Panc1 (cell line): ENCODE measurements around the gene THRAP3. TPM values are rescaled to one million over a fixed set of nuclear protein-coding genes. Genes with fewer than 3 reads are reported as not detected.
A peak's percentile ranks its signal among the peaks of the same experiment; 100 is the strongest.

Experiments
- ATAC-seq: fragments of 200-7000 bp; cut with Tn5 transposase; 2 replicates; pipeline ENCODE4 v1.9.1; 2020; ENCODE audit warnings: mild to moderate bottlenecking, moderate library complexity
- Bru-seq: library from RNA; stranded (reverse); fragments of 400-500 nt; gene quantifications from one replicate; lab custom pipeline; 2021; lab: Mats Ljungman, UMichigan
- BruChase-seq, 2 experiments: library from RNA; stranded (reverse); fragments of 400-500 nt; gene quantifications; one replicate each; lab custom pipeline; 2021; lab: Mats Ljungman, UMichigan
- BruUV-seq: library from RNA; stranded (reverse); fragments of 400-500 nt; replicated peaks from 2 replicates; lab custom pipeline; 2021; lab: Mats Ljungman, UMichigan
- CTCF ChIA-PET: fragments of 300-600 bp; sonication (Branson Sonifier 250); formaldehyde crosslinking; loops from one replicate; lab custom pipeline; 2022; ENCODE audit warnings: antibody characterized with exemption; lab: Charles Lee
- POLR2A ChIA-PET: fragments of 300-600 bp; sonication (Branson Sonifier 250); formaldehyde crosslinking; loops from one replicate; lab custom pipeline; 2022; ENCODE audit warnings: antibody characterized with exemption; lab: Charles Lee
- DNase-seq: peaks from one replicate; pipeline ENCODE4 v3.0.0-alpha.2; 2010; ENCODE audit warnings: low read depth, low spot score
- H3K27ac ChIP-seq: 2 replicates; pipeline ENCODE4 v1.5.1; 2011; ENCODE audit warnings: mild to moderate bottlenecking, low read length, inconsistent platforms
- H3K27me3 ChIP-seq: fragments of 200-500 bp; sonication (Bioruptor generic); 2 replicates; pipeline ENCODE4 v1.6.0; 2014; ENCODE audit warnings: low read length, inconsistent platforms; ENCODE audit not compliant: control insufficient read depth, insufficient read depth
- H3K36me3 ChIP-seq: fragments of 200-500 bp; sonication (Bioruptor generic); 2 replicates; pipeline ENCODE4 v1.5.1; 2014; ENCODE audit warnings: inconsistent platforms, mild to moderate bottlenecking, low read length, moderate library complexity; ENCODE audit not compliant: control insufficient read depth, insufficient read depth
- H3K4me1 ChIP-seq: 2 replicates; pipeline ENCODE4 v1.5.1; 2011; ENCODE audit warnings: inconsistent platforms, mild to moderate bottlenecking, low read length, moderate library complexity; ENCODE audit not compliant: control insufficient read depth, insufficient read depth
- H3K4me3 ChIP-seq, 2 experiments: 2 replicates each; pipeline ENCODE4 v1.5.1; 2011 to 2012; ENCODE audit warnings: low read depth in 2 of 2, low read length in 2 of 2, mild to moderate bottlenecking in 2 of 2, inconsistent platforms in 1 of 2, moderate library complexity in 1 of 2
- H3K9me3 ChIP-seq: fragments of 200-500 bp; sonication (Bioruptor generic); 2 replicates; pipeline ENCODE4 v1.5.1; 2014; ENCODE audit warnings: low read depth, mild to moderate bottlenecking, inconsistent platforms, low read length, moderate library complexity; ENCODE audit not compliant: control insufficient read depth, insufficient read depth
- CTCF ChIP-seq: fragments of 450-650 bp; IDR thresholded peaks from 2 replicates; pipeline ENCODE4 v1.5.1; 2017; ENCODE audit warnings: mild to moderate bottlenecking
- POLR2AphosphoS5 ChIP-seq: IDR thresholded peaks from 2 replicates; pipeline ENCODE4 v1.6.1; 2012; ENCODE audit warnings: mild to moderate bottlenecking, low read depth, low read length, moderate library complexity
- REST ChIP-seq, 2 experiments: IDR thresholded peaks; 2 replicates each; pipeline ENCODE4 v1.6.1; 2011 to 2012; ENCODE audit warnings: low read depth in 2 of 2, control low read depth in 1 of 2, low read length in 1 of 2, mild to moderate bottlenecking in 1 of 2, moderate library complexity in 1 of 2; ENCODE audit not compliant: insufficient read depth in 1 of 2
- SIN3A ChIP-seq: IDR thresholded peaks from 2 replicates; pipeline ENCODE4 v1.6.1; 2012; ENCODE audit warnings: low read depth, mild to moderate bottlenecking, low read length, moderate library complexity, borderline replicate concordance; ENCODE audit not compliant: insufficient read depth
- TCF7L2 ChIP-seq: IDR thresholded peaks from 2 replicates; pipeline ENCODE4 v1.6.1; 2011; ENCODE audit warnings: mild to moderate bottlenecking, low read depth, low read length, inconsistent platforms
- in situ Hi-C: cut with HindIII; loops from 2 replicates; pipeline ENCODE4 v1.10.0; 2016; ENCODE audit warnings: low sequenced_read_pairs, low pct_unique_long_range_greater_than_20kb
- intact Hi-C: fragments of 100-400 bp; cut with micrococcal nuclease; formaldehyde crosslinking; loops from one replicate; pipeline ENCODE4 v1.10.0; 2022; ENCODE audit not compliant: unreplicated experiment
- long read RNA-seq: library from polyadenylated mRNA; unstranded; transcript quantifications from one replicate; pipeline ENCODE4 v2.0.0, GENCODE V29; 2021; ENCODE audit not compliant: unreplicated experiment
- polyA plus RNA-seq: library from polyadenylated mRNA; unstranded; fragments of >200 nt; gene quantifications from one replicate; pipeline ENCODE4 v1.2.1, GENCODE V29; 2012; ENCODE audit warnings: missing spikeins; ENCODE audit not compliant: insufficient read length
- total RNA-seq: library from RNA; stranded (reverse); gene quantifications from one replicate; pipeline ENCODE4 v1.2.1, GENCODE V29; 2021; ENCODE audit not compliant: unreplicated experiment

THRAP3 gene
- total RNA-seq (114 TPM), Bru-seq, nascent RNA (percentile 95 among the genes with signal in this experiment), BruChase-seq, experiment 1, labeled RNA remaining after a 2-hour chase (percentile 93 among the genes with signal in this experiment), BruChase-seq, experiment 2, labeled RNA remaining after a 6-hour chase (percentile 95 among the genes with signal in this experiment)
- polyA plus RNA-seq, result 54.8 TPM
- long read RNA-seq, full-length matches to known transcripts, result 10 of 166 reads
- long read RNA-seq, partial matches to known transcripts, result 132 of 166 reads
- long read RNA-seq, other reads (novel, unspliced or antisense), result 24 of 166 reads

GRCh38 chr1:36223996-36224536, at the start of gene THRAP3:
TSS of gene THRAP3 (plus strand) at chr1:36224443. CDS start at chr1:36282564, 58,121 bp downstream.
- Histone ChIP-seq H3K9me3 (no peaks in the 10 kb centered on the region), H3K27ac (peak within 1 kb of the TSS; percentile 96), H3K27me3 (no peaks in the 10 kb centered on the region), H3K4me3 (peak within 1 kb of the TSS; percentile 82 to 97), H3K4me1 (peaks cover 11% of the 10 kb centered on the region), H3K36me3 (peaks cover 7% of the 10 kb centered on the region; the same call in 1 of the 2 replicates)
- intact Hi-C loops, result no loop called here
- ChIA-PET POLR2A (interaction anchor here (0.6 to 1.1 kb wide), 3 partner anchors 8 to 79 kb away, joined by 4 to 7 read pairs (median 5); no protein-coding TSS in a partner anchor), CTCF (interaction anchor here (1.1 to 1.2 kb wide), 2 partner anchors 36 to 63 kb away, joined by 3 read pairs; no protein-coding TSS in a partner anchor)
- DNase-seq (peak; percentile 96), ATAC-seq (peak; percentile 98)
- in situ Hi-C loops, result no loop called here
- BruUV-seq, result no TSS peak
- TF ChIP-seq SIN3A, result peak; percentile 73; the same call in 1 of the 2 replicates
- no peak for TF ChIP-seq CTCF
- peak; percentile 96 for TF ChIP-seq POLR2AphosphoS5
- 0 out of 2 replicates have a peak, but pooled peaks have one; percentile 29 for TF ChIP-seq TCF7L2
- peak in 1 of 2 experiments; percentile 56; a peak in 1 of 4 replicates for TF ChIP-seq REST (IDR thresholded peaks at IDR 0.05; ENCODE audit: insufficient read depth in 1 of 2, low read depth in 2 of 2, low read length in 1 of 2)

GRCh38 chr1:36174713-36175112, 49.5 kb upstream of the THRAP3 start:
- no peak for DNase-seq
- Histone ChIP-seq H3K27ac (no peak overlapping the region), H3K27me3 (no peaks in the 10 kb centered on the region), H3K4me1 (no peaks in the 10 kb centered on the region), H3K36me3 (peaks cover 12% of the 10 kb centered on the region), H3K4me3 (no peak overlapping the region), H3K9me3 (no peaks in the 10 kb centered on the region)
- in situ Hi-C loops (no loop called here), intact Hi-C loops (no loop called here)
- BruUV-seq, result no TSS peak
- ChIA-PET POLR2A (no interaction called here), CTCF (interaction anchor here (1.2 kb wide), 1 partner anchor 13 kb away, joined by 3 read pairs; no protein-coding TSS in a partner anchor)
- TF ChIP-seq REST (IDR thresholded peaks at IDR 0.05; ENCODE audit: insufficient read depth in 1 of 2, low read depth in 2 of 2, low read length in 1 of 2) (no peak), POLR2AphosphoS5 (no peak), SIN3A (no peak), TCF7L2 (no peak), CTCF (no peak)
- ATAC-seq, result no peak
